ENCODE data around the gene NET1.
"Not testable (repeated sequence)": the region's sequence is repeated elsewhere in the genome, so short reads cannot be mapped to it uniquely, and the experiment has no call there.

Gene NET1

DNA sequence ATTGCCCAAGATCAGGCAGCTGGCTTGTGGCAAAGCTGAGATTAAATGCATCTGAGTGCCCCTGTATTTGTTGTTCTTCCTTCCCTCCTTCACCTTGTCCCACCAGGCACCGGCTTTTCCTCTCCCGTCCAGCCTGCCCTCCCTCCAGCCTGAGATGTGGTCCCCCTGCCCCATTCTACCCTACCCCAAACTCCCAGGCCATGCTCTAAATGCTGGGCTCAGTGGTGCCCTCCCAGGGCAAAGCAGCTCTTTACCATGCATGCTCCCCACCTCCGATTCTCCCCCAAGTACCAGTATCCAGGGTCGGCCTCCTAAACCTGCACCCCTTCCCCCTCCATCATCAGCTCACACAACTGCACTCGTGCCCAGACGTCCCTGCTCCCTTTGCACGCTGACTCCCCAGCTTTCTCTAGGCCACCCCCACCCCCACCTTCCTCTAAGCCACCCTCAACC is 50.5 kb downstream of the NET1 start:
- DNase-seq (ENCODE audit: low spot score), result no peak

DNA sequence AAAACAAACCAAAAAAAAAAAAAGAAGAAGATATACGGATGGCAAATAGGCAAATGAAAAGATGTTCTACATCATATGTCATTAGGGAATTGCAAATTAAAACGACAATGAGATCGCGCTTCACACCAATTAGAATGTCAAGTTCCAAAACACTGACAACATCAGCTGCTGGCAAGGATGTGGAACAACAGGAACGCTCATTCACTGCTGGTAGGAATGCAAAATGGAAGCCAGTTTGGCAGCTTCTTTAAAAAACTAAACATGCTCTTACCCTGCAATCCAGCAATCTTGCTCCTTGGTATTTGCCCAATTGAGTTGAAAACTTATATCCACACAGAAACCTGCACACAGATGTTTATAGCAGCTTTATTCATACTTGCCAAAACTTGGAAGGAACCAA is 52.2 kb downstream of the NET1 start:
- DNase-seq (ENCODE audit: low spot score), result no peak

DNA sequence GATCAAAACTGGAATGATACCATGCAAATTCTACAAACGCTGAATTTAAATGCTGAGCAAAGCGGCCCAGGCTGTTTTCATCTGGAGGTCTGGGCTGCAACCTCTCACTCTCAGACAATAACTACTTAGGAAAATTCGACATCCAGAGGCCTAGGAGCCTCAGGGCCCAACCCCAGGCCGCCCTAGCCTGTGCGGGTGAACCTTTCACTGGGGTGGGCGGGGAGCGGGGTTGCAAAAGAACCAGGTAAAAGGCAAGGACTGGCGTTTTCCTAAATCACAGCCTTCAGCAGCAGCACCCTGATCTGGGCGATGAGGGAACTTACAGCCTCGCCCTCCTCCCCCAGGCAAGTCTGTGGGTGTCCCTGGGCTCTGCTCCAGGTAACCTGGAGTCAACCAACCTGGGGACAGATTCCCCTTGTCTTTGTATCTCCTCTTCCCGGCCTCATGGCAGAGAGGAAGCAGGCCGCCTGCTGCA is 53.7 kb downstream of the NET1 start:
- DNase-seq (ENCODE audit: low spot score), result no peak

DNA sequence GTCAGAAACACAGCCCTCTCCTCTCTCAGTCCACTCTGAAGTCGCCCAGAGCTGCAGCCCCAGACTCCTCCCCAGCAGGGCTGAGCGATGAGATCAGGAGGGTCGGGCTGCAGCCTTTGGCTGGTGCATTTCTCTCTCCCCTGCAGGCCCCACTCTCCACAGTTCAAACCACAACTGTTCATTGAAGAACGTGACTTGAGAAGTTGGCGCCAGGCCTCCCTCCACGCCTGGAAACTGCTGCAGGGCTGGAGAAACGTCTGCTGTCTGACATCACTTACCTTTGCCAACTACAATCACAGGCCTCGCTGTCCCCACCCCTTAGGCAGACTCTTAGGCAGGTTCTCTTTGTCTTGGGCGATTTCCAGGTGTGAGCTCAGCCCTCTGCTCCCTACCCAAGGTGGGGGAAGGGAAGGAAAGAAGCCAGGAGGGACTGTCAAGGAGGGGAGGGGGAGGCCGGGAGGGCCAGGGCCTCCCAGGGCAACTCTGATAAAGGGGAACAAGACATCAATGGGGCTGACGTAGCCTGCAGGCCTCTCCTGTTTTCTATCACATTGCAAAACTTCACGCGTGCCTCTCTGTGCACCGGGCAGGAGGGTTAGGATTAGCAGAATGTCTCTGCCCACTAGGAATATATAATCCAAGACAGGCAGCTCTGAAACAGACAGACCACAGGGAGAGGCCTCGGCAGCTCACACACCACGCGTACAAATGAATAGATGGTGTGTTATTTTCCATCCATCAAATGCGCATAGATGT is 54.3 kb downstream of the NET1 start:
- DNase-seq (ENCODE audit: low spot score), result no peak

DNA sequence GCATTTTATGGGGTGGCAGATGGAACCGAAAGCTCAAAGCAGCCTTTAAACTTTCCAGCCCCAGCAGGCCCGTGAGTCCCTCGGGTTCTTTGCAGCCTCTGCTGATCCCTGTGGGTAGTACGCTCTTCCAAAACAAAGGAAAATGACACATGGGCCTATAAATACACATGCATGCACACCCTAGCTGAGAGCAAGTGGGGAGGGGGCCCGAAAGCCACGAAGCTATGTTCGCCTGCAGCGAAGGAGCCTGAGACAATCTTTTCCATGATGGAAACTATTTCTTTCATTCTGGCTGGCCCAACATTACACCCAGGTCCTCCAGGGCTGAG is 54.8 kb downstream of the NET1 start:
- DNase-seq (ENCODE audit: low spot score), result no peak

DNA sequence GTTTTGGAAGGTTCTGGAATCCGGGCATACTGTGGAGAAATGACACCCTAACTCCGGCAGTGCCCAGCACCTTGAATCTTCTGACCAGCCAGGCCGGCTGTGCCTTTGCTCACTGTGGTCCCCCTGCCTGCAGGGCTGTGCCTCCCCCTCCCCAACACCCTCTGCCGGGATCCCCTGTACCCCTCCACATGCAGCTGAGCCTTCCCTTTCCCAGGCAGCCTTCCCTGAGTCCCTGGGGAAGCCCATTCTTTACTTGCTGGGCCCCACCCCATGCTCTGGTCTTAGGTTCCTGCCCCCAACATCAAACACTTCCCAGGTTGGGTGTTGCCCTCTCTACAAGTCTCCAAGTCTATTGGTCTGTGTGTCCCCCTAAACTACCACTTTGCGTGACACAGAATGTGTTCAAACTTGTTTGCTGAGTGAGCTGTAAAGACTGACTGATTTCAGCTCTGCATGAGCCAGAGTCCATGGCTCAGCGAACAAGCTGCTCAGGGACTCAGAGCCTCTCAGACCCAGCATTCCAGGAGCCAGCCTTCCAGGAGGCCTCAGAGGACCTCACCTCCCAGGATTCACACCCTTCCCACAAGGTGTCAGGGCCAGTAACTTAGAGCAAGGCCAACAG is 55.4 kb downstream of the NET1 start:
- no peak for DNase-seq (ENCODE audit: low spot score)

DNA sequence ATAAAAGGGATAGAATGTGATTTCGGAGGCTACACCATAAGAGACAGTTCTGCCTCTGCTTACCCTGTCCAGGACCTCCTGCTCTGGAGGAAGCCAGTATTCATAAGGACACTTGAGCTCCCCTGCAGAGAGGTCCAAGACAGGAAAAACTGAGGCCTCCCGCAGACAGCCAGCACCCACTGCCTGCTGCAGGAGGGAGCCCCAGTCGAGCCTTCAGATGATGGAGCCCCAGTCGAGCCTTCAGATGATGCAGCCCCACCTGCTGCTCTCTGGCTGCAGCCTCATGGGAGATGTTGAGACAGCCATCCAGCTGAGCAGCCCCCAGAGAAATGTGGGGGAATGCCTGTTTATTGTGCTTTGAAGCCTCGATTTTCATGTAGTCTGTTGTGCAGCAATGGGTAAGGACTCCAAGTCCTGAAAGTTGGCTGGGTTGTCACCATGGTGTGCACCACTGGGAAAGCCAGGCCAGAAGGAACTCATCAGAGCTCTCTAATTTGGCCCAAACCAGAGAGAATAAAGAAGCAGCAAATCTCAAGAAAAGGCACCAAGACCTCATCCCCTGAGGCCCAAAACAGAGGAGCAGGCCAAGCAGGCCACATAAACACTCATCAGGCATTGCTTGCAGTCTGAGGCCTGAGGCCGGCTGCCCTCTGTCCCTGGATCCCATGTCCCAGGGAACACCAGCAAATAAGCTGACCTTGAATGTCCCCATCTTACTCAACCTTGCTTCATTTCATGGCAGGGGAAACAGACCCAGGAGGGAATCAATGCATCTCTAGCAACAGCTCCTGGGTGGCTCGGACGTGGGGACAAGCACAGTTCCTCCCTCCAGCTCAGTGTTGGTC is 56.1 kb downstream of the NET1 start:
- no peak for DNase-seq (ENCODE audit: low spot score)

DNA sequence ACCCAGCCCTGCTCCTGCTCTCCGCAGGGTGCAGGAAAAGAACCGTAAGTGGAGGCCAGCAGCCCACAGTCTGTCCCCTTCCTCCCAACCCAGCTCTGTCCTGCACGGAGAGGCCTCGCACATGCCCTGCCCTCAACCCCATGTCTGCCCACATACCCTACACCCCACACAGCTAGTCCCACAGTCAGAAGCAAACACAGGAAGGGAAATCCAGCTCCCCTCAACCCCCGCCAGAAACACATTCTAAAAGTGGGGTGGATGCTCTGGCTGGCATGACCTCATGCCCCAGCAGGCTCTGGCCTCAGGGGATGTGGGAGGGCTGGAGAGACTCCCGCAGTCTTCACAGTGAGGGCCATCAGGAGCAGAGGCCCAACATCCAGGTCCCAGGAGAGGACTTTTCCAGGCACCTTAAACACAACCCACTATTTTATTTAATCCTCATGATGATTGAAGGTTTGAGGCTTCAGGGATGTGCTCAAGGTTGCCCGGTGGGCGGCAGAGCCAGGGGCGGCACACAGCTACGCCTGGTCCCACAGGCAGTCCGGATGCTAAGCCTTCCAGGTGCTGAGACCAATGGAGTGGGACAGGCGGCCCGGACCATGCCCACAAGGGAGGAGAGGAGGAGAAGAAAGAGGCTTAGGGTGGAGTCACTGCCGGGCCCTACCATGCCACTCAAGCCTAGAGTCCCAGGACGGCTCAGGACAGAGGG is 57.1 kb downstream of the NET1 start:
- DNase-seq (ENCODE audit: low spot score), result no peak

DNA sequence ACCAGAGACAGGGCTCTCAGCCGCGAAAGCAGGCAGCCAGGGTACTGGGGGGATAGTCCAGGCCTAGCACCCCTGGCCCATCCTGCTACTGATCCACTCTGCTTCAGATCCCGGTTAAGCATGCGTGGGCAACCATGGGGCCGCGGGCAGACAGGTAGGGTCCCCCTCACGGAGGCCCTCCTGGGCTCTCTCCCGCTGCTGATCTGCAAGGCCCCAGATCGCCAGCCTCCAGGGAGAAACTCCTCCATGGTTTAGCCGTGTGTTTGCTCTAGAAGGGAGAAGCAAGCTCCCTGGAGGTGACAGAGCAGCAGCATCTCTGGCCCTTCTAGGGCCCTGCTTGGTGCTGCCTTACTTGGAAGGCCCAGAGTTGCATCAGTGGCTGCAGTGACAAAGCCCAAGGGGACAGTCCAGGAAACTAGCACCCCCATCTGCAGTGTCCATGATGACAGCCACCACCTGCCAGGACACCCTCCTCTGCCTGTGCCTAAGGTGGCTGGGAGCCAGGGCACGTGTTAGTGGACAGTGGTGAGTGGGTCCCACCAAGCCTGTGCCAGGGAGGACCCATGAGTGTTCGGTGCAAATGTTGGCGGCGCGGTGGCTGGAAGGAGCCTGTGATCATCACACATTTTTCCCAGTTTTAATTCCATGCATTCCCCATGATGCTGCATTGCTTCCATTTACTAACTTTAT is 57.9 kb downstream of the NET1 start:
- no peak for DNase-seq (ENCODE audit: low spot score)

DNA sequence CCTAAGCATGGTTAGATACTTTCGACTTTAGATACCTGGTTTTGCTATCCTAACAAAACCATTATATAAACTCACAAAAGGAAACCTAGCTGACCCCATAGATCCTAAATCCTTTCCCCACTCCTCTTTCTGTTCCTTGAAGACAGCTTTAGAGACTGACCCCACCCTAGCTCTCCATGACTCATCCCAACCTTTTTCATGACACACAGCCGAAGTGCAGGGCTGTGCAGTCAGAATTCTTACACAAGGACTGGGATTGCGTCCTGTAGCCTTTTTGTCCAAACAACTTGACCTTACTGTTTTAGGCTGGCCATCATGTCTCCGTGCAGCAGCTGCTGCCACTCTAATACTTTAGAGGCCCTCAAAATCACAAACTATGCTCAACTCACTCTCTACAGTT is 62.3 kb downstream of the NET1 start:
- not testable (repeated sequence) for DNase-seq (ENCODE audit: low spot score)

DNA sequence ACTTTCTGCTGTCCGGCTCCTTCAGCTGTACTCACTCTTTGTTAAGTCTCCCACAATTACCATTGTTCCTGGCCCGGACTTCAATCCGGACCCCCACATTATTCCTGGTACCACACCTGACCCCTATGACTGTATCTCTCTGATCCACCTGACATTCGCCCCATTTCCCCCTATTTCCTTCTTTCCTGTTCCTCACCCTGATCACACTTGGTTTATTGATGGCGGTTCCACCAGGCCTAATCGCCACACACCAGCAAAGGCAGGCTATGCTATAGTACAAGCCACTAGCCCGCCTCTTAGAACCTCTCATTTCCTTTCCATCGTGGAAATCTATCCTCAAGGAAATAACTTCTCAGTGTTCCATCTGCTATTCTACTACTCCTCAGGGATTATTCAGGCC is 62.7 kb downstream of the NET1 start:
- DNase-seq (ENCODE audit: low spot score), result not testable (repeated sequence)

DNA sequence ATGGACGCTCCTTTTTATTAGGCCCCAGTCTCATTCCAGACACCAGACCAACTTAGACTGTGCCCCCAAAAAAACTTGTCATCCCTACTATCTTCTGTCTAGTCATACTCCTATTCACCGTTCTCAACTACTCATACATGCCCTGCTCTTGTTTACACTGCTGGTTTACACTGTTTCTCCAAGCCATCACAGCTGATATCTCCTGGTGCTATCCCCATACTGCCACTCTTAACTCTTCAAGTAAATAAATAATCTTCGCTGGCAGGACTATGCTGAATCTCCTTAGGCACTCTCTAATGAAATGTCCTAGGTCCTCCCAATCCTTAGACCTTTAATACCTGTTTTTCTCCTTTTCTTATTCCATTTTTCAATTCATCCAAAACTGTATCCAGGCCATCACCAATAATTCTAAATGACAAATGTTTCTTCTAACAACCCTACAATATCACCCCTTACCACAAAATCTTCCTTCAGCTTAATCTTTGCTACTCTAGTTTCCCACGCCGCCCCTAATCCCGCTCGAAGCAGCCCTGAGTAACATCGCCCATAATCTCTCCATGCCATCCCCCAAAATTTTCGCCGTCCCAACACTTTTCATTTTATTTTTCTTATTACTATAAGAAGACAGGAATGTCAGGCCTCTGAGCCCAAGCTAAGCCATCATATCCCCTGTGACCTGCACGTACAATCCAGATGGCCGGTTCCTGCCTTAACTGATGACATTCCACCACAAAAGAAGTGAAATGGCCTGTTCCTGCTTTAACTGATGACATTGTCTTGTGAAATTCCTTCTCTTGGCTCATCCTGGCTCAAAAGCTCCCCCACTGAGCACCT is 63.8 kb downstream of the NET1 start:
- not testable (repeated sequence) for DNase-seq (ENCODE audit: low spot score)

DNA sequence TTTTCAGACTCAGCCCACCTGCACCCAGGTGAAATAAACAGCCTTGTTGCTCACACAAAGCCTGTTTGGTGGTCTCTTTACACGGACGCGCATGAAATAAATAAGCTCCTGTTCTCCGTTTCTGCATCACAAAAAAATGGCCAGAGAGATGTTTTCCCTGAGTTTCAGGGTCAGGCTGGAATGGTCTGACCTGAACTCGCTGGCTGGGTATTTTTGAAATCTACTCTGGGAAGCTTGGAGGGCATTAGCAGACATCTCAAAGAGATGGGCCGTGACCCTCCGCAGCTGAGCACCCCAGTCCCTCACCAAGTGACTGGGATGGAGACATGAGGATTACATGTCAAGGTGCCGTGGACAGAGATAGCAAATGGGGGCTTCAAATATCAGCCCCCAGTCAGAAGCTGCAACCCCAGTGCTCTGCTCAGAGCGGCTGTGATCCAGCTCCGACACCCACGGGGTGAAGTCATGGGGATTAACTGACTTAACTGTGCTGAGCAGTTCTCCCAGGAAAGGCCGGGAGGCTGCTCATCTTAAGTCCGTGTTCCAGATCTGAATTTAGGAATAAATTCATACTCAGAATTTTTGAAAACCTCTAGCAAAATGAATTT is 64.7 kb downstream of the NET1 start:
- DNase-seq (ENCODE audit: low spot score), result no peak

DNA sequence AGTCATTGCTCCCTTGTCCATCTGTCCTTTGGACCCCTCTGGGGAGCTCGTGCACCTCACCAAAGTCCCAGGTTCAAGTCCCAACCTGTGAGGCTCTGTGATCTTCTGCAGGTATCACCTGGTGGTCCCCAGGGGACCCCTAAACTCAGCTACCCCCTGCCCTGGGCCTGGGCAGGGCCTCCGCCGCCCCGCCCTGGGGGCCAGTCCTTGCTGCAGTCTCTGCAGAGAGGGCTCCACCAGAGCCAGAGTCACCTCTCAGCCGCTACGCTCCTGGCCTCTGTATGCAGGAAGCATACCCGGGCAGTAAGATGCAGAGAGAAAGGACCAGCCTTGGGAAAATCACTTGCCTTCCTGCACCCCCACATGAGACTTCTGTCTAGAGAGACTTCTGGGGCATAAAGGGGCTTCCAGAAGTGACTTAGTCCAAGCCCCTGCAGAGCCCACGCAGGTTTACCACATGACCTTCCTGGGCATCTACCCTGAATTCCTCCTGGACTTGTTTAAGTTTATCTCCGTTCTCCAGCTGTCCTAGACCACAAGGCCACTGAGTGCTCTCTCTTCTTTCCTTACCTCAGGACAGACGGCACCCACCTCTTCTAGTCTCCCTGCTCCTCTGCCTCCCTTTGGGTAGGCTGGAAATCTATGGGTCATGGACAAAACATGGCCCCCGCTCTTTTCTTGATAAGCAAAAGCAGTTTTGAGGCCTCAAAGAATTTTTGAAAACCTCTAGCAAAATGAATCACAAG is 65.8 kb downstream of the NET1 start:
- DNase-seq (ENCODE audit: low spot score), result no peak

DNA sequence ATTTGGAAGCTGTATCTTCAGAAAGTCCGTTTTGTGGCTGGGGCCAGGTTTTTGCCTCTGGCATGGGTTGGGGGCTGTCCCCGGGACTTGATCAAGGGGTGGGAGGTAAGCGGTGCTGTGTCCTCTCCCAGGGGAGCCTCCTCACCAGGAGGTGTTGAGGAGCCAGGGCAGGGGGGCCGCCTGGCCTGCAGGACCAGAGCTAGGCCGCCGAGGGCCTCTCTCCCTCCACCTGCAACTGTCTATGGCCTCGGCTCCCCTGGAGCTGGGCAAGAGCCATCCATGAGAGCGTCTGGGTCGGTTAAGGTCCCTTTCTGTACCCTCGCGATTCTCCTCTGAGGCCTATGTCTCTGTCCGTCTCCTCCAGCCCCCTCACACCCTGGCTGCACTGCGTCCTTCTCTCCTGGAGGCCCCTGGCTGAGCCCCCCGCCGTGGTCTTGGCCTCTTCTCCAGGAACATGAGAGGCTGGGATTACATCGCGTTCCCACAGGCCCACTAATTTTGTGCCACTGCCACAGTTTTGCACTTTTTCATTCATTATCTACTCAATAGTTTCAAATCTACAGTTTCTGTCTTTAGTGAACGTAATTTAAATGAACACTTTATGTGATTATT is 66.4 kb downstream of the NET1 start:
- DNase-seq (ENCODE audit: low spot score), result no peak

DNA sequence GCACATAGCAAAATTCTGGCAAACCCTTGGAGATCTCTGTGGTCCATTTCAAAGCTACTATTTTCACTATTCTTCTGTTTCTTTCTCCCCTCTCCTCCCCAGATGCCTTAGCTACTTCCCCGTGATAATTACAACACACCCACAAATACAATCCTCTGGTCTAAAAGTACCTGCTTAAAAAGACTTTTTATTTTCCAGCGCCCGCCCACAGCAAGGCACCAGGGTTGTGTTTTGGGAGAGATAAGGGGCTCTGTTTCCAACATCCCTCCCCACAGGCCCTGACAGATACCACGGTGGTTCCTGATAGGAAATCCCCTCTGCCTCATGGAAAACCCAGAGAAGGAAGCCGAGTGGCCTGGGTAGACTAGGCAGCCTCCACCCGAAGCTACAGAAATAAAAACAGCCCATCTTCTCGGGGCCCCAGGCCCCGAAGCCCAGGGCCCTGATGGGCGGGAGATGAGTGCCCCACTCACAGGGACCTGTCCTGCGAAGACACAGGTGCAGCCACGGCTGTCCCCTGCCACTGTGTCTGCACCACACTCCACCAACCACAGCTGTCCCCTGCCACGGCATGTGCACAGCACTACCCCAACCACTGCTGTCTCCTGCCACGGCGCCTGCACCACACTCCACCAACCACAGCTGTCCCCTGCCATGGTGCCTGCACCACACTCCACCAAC is 67.3 kb downstream of the NET1 start:
- DNase-seq (ENCODE audit: low spot score), result no peak

DNA sequence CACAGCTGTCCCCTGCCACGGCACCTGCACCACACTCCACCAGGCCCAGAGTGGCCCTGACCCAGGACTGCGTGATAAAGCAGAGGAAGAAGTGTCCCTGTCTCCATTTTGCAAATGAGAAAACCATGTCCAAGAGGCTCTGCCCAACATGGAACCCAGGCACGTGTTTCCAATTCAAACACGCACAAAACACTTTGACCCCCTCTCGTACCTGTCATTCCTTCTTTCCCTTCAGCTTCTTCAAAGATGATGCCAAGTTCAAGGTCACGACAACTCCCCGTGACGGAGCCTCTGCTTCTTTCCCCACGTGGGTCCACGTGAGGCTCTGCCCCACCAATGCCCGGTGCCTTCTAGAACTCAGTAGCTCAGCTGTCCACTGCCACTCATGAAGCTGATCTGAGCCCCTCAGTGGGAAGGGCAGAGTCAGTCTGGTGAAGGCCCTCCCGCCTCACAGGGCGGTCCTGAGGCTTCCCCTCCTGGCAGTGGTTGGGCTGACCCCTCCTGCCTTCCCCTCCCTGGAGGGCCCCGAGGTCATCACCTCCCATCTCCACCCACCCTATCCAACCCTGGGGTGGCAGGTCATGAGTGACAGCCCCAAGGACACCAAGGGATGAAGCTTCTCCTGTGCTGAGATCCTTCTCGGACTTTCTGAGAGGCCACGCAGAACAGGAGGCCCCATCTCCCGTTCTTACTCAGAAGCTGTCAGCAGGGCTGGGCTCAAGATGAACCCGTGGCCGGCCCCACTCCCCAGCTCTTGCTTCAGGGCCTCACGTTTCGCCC is 68.0 kb downstream of the NET1 start:
- no peak for DNase-seq (ENCODE audit: low spot score)

DNA sequence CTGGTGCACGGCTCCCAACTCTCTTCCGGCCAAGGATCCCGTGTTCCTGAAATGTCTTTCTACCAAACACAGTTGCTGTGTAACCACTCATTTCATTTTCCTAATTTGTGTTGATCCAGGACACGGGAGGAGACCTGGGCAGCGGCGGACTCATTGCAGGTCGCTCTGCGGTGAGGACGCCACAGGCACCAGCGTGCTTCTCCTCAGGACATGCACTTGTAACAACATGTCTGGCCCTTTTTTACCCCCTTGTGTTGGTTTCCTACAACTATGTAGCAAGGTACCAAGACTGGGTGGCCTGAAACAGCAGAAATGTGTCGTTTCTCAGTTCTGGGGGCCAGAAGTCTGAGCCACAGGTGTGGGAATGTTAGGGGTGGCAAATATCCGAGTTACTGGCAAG is 68.8 kb downstream of the NET1 start:
- no peak for DNase-seq (ENCODE audit: low spot score)

Data from CD4-positive, alpha-beta T cell treated with Interleukin-2 at 100 ng/mL for 4 hours (primary cell).